ENCODE results near the gene BIRC6.
"Not testable (repeated sequence)": the region's sequence is repeated elsewhere in the genome, so short reads cannot be mapped to it uniquely, and the experiment has no call there.

Gene BIRC6

GRCh38 chr2:32622570-32623310 lies 265.9 kb downstream of the BIRC6 start:
- no peak for FAIRE-seq
- DNase-seq (ENCODE audit: insufficient read length, low spot score), result no peak

DNA sequence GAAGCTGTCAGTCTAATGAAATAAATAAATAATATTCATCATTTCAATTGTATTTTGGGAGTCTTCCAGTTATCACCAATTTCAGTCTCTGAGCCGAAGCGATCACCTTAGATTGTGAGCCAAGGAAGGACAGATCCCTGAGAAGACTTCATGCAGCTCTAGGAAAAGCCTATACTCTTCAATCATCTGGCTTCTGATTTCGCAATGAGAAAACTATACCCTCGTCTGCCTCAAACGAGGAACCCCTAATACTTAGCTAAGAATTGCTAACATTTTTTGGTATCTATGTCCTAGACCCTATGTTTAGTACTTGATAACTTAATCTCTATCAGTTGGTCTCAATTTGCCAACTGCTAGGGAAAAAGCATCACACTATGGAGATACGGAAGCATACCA lies 266.5 kb downstream of the BIRC6 start:
- TF ChIP-seq SPI1 (IDR thresholded peaks at IDR 0.05; ENCODE audit: low read depth, low read length) (no peak), POLR2AphosphoS5 (IDR thresholded peaks at IDR 0.05; ENCODE audit: low read depth, low read length) (no peak), PAX5 (IDR thresholded peaks at IDR 0.05; ENCODE audit: insufficient read depth, low read length, severe bottlenecking) (no peak), TAF1 (IDR thresholded peaks at IDR 0.05; ENCODE audit: low read depth, low read length) (no peak), POLR2A (IDR thresholded peaks at IDR 0.05; ENCODE audit: low read depth, low read length) (no peak), POU2F2 (IDR thresholded peaks at IDR 0.05; ENCODE audit: low read depth, low read length) (no peak)
- DNase-seq (ENCODE audit: insufficient read length, low spot score) (no peak), FAIRE-seq (no peak)

More at GRCh38 chr2:32622570-32623310, 265.9 kb downstream of the BIRC6 start:
- TF ChIP-seq POLR2AphosphoS5 (IDR thresholded peaks at IDR 0.05; ENCODE audit: low read depth, low read length) (no peak), SPI1 (IDR thresholded peaks at IDR 0.05; ENCODE audit: low read depth, low read length) (no peak), POU2F2 (IDR thresholded peaks at IDR 0.05; ENCODE audit: low read depth, low read length) (no peak), TAF1 (IDR thresholded peaks at IDR 0.05; ENCODE audit: low read depth, low read length) (no peak), POLR2A (IDR thresholded peaks at IDR 0.05; ENCODE audit: low read depth, low read length) (no peak), PAX5 (IDR thresholded peaks at IDR 0.05; ENCODE audit: insufficient read depth, low read length, severe bottlenecking) (no peak)

GRCh38 chr2:32624812-32625211 lies 268.0 kb downstream of the BIRC6 start:
- no peak for TF ChIP-seq PAX5 (IDR thresholded peaks at IDR 0.05; ENCODE audit: insufficient read depth, low read length, severe bottlenecking)
- no peak for TF ChIP-seq POU2F2 (IDR thresholded peaks at IDR 0.05; ENCODE audit: low read depth, low read length)
- no peak for TF ChIP-seq POLR2A (IDR thresholded peaks at IDR 0.05; ENCODE audit: low read depth, low read length)
- TF ChIP-seq SPI1 (IDR thresholded peaks at IDR 0.05; ENCODE audit: low read depth, low read length), result no peak
- no peak for TF ChIP-seq POLR2AphosphoS5 (IDR thresholded peaks at IDR 0.05; ENCODE audit: low read depth, low read length)
- no peak for TF ChIP-seq TAF1 (IDR thresholded peaks at IDR 0.05; ENCODE audit: low read depth, low read length)
- FAIRE-seq (no peak), DNase-seq (ENCODE audit: insufficient read length, low spot score) (no peak)

DNA sequence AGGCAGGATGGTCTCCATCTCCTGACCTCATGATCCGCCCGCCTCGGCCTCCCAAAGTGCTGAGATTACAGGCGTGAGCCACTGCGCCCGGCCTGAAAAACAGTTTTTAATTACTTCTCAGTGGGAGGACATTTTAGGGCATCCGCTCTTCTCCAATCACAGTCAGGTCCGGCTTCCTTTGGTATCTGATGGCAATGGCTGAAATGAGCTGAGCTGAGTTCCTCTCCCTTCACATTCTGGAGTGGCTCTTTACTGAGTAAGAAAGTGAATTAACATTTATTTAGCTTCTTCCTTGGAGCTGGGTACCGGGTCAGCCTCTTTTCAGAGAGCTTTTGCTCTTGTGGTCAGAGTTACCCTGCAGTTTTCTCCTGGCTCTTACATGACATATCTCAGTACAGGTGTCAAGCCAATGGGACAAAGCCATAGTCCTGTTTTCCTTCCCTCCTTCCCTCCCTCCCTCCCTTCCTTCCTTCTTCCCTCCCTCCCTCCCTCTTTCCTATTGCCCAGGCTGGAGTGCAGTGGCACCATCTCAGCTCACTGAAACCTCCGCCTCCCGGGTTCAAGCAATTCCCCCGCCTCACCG lies 269.9 kb downstream of the BIRC6 start:
- TF ChIP-seq TAF1 (IDR thresholded peaks at IDR 0.05; ENCODE audit: low read depth, low read length) (no peak), SPI1 (IDR thresholded peaks at IDR 0.05; ENCODE audit: low read depth, low read length) (no peak), POLR2AphosphoS5 (IDR thresholded peaks at IDR 0.05; ENCODE audit: low read depth, low read length) (no peak), PAX5 (IDR thresholded peaks at IDR 0.05; ENCODE audit: insufficient read depth, low read length, severe bottlenecking) (no peak), POLR2A (IDR thresholded peaks at IDR 0.05; ENCODE audit: low read depth, low read length) (no peak), POU2F2 (IDR thresholded peaks at IDR 0.05; ENCODE audit: low read depth, low read length) (no peak)
- DNase-seq (ENCODE audit: insufficient read length, low spot score) (no peak), FAIRE-seq (no peak)

DNA sequence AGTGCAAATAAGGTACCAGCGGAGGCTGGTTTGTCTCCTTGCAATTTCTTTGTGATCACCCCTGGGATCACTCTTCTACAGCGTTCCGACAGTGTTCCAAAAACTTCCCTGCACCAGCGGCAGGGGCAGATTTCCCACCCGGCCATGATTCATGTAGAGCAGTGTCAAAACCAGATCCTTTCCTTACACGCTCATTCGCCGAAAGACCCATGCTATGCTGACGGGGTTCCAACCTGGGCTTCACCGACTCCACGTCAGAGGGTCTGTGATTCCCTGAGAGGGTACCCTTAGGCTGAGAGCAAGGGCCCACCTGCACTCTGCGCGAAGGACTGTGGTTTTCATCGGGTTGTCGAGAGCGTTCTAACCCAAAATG lies 270.6 kb downstream of the BIRC6 start:
- FAIRE-seq (no peak), DNase-seq (ENCODE audit: insufficient read length, low spot score) (no peak)
- no peak for TF ChIP-seq SPI1 (IDR thresholded peaks at IDR 0.05; ENCODE audit: low read depth, low read length)
- no peak for TF ChIP-seq TAF1 (IDR thresholded peaks at IDR 0.05; ENCODE audit: low read depth, low read length)
- no peak for TF ChIP-seq POLR2A (IDR thresholded peaks at IDR 0.05; ENCODE audit: low read depth, low read length)

DNA sequence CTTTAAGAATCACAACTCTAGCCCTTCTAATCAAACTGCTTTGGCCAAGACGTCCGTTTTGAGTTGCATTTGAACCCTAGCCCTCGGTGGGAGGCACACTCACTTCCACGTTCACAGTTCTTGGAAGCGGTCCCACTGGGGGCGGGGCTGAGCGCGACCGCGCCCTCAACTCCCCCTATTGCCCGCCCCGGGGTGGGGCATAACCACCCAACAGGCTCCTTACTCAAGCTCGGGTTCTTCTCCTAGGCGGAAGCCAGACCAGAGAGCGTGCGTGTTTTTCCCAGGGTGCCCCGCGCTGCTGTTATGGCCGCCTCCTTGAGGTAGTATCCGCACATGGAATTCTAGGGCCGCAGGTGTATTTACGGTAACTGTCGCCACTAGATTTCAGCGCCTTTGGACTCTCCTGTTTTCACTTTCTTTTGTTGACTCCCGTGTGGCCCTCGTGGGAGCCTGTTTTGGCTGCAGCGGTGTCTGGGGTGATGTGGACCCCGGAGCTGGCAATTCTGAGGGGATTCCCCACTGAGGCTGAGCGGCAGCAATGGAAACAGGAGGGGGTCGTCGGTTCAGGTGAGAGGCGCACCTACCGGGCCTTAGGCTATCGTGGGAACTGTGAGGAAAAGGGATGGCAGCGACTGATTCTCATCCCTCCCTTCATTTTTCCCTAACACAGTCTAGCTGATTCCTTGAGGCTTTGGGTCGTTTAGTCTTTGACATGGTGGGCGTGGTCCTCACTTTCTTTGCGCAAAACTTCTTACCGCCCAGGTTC lies 271.2 kb downstream of the BIRC6 start, which contains the start of gene TTC27:
Gene TTC27, plus strand, starts transcription at position 237 of the 766 bp plus-strand sequence. Its CDS starts 243 bp downstream, at position 480.
- DNase-seq (ENCODE audit: insufficient read length, low spot score) (peak; percentile 85), FAIRE-seq (peak; percentile 93)
- TF ChIP-seq POLR2AphosphoS5 (IDR thresholded peaks at IDR 0.05; ENCODE audit: low read depth, low read length) (peak; percentile 83), POU2F2 (IDR thresholded peaks at IDR 0.05; ENCODE audit: low read depth, low read length) (no peak), TAF1 (IDR thresholded peaks at IDR 0.05; ENCODE audit: low read depth, low read length) (peak; percentile 73), POLR2A (IDR thresholded peaks at IDR 0.05; ENCODE audit: low read depth, low read length) (peak; percentile 77)

DNA sequence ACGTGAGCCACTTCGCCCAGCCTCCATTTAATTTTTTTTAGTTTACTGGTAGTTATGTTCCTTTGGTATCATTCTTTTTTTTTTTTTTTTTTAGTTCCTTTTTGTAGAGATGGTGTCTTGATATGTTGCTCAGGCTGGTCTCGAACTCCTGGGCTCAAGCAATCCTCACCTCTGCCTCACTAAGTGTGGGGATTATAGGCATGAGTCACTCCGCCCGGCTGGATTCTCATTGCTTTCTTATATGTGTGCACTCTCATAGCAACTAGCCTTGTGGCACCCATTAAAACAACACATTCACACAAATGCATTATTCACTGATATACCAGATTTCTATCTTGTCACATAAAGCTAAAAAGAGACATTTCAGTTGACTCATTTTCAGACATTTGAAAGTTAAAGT lies 275.3 kb downstream of the BIRC6 start:
- TF ChIP-seq POU2F2 (IDR thresholded peaks at IDR 0.05; ENCODE audit: low read depth, low read length) (no peak), POLR2A (IDR thresholded peaks at IDR 0.05; ENCODE audit: low read depth, low read length) (no peak), SPI1 (IDR thresholded peaks at IDR 0.05; ENCODE audit: low read depth, low read length) (no peak), POLR2AphosphoS5 (IDR thresholded peaks at IDR 0.05; ENCODE audit: low read depth, low read length) (no peak), PAX5 (IDR thresholded peaks at IDR 0.05; ENCODE audit: insufficient read depth, low read length, severe bottlenecking) (no peak), TAF1 (IDR thresholded peaks at IDR 0.05; ENCODE audit: low read depth, low read length) (no peak)
- no peak for FAIRE-seq
- no peak for DNase-seq (ENCODE audit: insufficient read length, low spot score)

DNA sequence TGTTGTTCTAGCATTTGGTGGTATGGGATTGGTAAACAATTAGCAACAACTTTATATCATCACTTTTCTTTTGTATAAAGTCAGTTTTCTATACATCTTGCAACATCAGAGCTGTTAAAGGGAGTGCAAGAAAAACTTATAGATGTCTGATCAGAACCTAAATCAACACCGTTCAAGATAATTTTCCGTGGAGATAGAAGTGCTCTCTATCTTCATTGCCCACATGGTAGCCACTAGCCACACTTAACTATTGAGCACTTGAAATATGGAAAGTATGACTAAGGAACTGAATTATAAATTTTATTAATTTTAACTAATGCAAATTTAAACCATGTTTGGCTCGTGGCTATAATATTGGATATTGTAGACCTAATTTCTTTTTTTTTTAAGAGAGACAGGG lies 276.2 kb downstream of the BIRC6 start:
- DNase-seq (ENCODE audit: insufficient read length, low spot score) (no peak), FAIRE-seq (no peak)
- no peak for TF ChIP-seq POU2F2 (IDR thresholded peaks at IDR 0.05; ENCODE audit: low read depth, low read length)
- no peak for TF ChIP-seq PAX5 (IDR thresholded peaks at IDR 0.05; ENCODE audit: insufficient read depth, low read length, severe bottlenecking)
- no peak for TF ChIP-seq POLR2AphosphoS5 (IDR thresholded peaks at IDR 0.05; ENCODE audit: low read depth, low read length)
- no peak for TF ChIP-seq SPI1 (IDR thresholded peaks at IDR 0.05; ENCODE audit: low read depth, low read length)
- TF ChIP-seq TAF1 (IDR thresholded peaks at IDR 0.05; ENCODE audit: low read depth, low read length), result no peak
- no peak for TF ChIP-seq POLR2A (IDR thresholded peaks at IDR 0.05; ENCODE audit: low read depth, low read length)

- DNase-seq (ENCODE audit: insufficient read length, low spot score); FAIRE-seq: not testable (repeated sequence)
These were observed 281.7 kb downstream of the BIRC6 start for GRCh38 chr2:32638548-32638947.

Data from GM12891 (cell line).